ELR (cell line): ENCODE results near the gene C1orf232.

ENCODE experiments used
- DNase-seq: peaks from one replicate; pipeline ENCODE4 v3.0.0-alpha.2; 2015; ENCODE audit warnings: low read depth

The C1orf232 gene

DNA sequence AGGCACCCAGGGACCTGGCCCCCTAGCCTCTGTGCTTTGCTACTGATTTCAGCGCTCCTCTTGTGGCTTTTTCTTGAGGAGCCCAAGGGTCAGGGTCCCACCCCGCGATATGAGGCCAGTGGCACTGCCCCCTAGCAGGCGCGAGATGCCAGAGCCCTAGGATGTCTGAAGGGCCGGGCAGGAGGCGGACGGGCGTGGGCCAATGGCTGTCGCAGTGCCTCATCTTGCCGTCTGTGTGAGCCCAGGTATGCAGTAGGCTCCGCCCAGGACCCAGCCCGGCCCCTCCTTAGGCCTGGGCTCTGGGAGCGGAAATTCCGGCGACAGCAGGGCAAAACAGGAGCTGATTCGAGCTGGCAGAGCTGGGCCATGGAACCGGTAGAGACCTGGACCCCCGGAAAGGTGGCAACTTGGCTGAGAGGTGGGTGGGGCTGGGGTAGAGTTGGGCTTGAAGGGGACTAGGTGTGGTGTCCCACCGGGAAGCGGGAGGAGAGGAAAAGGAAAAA is 8.5 kb upstream of the C1orf232 start, which contains the start of gene CNKSR1:
Gene CNKSR1, plus strand, starts transcription at position 310 of the 503 bp plus-strand sequence. Its CDS starts 57 bp downstream, at position 367.
- no peak for DNase-seq

DNA sequence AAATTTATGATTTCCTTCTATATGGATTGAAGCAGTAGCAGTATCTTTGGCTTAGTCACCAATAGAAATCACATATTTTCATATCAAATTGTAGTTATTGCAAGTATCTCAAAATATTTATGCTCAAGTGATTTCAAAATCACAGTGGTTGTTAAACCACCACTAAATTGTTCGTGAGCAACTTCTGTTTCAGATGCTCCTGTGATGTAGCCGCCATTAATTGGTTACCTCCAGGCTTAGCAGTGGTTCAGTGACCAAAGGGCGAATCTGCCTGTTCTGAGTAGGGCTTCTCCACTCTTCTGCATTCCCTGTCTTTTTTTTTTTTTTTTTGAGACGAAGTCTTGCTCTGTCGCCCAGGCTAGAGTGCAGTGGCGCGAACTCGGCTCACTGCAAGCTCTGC is 6.6 kb upstream of the C1orf232 start:
- DNase-seq: no peak

DNA sequence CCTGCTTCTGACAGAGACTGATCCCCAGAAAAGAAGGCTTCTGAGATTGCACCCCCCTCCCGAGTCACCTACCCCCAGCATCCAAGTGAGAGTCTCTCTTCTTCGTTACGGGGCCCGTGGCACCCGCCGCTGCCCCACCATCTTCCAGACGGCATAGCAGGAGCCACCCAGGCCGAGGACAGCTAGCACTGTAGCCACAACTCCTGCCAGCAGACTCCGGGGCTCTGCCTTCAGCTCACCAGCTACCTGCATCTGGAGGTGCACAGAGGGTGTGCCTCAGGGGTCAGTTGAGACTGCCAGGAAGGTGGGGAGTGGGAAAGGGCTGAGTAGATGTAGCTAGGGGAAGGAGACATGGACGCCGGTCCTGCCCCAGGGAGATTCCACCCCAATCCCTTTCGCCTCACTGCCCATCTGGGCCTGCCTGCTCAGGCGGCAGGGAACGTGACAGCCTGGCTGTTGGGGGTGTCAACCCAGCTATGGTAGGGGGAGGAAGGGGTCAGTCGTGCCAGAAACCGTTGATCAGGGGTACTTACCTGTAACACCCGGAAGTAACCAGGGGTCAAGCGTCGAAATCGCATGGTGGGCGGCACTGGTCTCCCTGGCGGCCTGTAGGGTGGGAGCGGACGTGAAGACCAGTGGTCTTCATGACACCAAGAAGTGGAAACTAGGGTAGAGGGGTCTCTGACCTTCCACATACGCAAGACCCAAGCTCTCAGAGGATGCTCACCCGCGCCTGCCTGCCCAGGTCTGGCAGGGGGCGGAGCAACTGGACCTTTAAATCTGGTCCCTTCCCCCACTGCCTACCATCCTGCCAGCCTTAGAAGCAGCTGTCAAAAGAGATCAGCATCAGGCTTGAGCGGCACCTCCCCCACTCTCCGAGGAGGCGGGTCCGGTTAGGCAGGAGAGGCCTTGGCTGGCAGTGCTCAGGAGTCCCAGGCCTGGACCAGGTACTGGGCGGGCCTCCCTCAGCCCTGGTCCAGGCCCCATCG is 2.6 kb upstream of the C1orf232 start, which contains the start of gene ZNF593OS:
Gene ZNF593OS, minus strand, starts transcription at position 749 of the 989 bp plus-strand sequence. Its CDS starts 171 bp downstream, at position 578.
- DNase-seq: no peak

DNA sequence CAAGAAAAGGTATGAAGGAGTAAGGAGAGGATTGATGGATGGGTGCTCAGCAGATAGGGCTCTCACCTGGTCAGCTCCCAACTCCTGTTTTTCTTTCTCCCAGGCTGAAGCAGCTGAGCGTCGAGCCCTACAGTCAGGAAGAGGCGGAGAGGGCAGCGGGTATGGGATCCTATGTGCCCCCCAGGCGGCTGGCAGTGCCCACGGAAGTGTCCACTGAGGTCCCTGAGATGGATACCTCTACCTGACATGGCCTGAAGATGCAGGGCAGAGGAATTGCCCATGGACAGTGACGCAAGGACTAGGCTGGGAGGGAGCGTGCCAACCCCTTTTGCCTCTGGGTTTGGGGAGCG is 1.7 kb upstream of the C1orf232 start:
- DNase-seq: no peak

DNA sequence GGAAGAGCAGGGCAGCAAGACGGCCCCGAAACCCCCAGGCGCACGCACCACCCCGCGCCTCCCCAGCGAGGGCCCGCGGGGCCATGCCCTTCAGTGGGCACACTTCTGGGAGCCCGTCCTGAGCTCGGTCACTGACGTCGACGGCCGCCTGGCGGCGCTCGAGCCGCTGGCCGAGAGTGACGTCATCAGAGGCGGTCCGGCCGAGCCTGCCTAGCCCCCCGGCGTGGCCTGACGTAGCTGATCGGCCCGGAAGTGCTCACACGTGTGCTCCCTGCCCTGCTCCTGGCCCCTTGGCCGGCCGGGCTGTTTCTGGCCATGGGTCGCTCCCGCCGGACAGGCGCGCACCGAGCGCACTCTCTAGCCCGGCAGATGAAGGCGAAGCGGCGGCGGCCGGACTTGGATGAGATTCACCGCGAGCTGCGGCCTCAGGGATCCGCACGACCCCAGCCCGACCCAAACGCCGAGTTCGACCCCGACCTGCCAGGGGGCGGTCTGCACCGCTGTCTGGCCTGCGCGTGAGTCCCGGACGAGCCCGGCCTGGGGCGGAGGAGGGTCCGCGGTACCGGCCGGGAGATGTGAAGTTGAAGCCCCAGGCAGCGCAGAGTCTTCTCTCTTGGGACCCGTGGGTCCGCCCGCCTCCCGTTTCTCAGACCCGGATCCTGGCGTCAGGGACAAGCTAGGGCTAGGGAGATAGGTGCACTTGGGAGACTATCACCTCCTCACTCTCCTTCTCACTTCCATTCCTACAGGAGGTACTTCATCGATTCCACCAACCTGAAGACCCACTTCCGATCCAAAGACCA is 1.1 kb upstream of the C1orf232 start, which contains the start of gene ZNF593:
Gene ZNF593, plus strand, starts transcription at position 240 of the 803 bp plus-strand sequence. Its CDS starts 76 bp downstream, at position 316.
- peak; percentile 93 for DNase-seq

DNA sequence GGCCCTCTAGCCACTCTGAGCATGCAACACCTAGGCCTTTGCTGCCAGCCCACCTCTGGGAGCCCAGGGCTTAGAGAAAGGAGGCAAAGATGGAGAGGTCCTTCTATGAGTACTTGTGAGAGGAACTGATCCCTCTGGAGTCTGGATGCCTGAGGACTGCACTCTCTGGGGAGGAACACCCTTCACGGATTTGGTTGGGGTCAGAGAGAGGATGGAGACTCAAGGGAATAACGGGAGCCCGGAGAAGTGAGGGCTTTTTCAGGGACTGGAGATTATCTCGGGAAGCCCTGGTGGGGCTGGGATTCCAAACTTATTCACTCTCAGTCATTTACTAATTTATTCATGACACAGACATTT is 413 bp upstream of the C1orf232 start:
- no peak for DNase-seq

DNA sequence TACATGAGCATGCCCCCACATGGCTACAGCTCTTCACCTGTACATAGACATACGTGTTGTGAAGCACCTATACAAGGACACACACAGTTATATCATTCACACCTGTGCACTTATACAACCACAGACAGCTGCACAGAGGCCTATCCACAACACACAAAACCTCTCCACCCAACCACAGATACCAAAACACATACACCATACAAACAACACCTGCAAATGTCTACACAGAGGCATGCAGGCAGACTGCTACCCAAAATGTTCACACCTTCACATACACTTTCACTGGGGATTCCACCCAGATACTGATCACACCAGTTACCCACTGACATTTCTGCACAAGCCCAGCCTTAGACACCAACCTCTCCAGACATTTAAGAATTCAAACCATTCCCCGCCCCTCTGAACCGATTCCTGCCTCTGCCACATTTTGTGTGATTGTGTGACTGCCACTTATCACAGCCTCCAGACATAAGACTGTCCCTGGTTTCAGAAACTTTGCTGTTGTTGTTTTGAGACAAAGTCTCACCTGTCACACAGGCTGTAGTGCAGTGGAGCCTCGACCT is 2.0 kb downstream of the C1orf232 start:
- no peak for DNase-seq

DNA sequence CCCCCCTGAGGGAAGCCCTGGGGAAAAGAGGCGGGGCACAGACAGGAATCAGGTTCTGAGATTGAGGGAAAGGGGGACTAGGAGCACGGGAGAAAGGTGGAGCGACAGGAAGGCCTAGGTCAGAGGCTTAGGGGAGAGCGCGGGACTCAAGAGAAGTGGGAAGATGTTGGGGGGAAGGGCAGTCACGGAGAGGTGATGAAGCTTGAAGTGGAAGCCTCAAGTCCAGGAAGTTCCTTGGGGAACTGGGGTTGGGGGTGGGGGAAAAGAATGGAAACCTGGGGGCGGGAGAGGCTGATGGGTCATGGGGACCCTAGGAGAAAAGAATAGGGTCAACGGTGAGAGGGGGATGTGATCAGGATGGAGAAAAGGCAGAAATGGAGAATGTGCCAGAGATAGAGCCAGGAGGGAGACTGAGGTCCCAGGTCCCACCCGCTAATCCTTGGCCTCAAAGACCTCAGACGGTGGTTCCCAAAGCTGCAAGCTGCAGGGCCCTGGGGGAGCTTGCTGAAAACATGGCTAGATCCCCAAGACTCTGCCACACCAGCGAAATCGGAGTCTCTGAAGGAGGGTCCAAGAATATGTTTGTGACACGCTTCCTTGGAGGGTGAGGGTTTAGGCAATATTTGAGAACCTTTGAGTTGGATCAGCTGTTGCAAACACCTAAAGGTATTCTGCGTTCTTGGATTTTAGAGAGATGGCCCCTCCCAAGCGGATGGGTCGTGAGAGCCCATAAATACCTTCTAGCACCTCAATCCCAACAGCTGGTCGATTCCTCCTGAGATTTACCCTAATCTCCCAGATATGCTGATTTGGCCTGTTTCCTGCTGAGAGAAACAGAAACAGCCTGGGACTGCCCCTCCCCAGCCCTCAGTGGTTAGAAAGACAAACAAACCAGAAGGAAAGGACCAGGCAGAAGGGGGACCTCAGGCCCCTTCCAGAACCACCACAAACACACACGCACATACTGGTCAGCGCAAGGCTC is 3.6 kb downstream of the C1orf232 start:
- DNase-seq: no peak

DNA sequence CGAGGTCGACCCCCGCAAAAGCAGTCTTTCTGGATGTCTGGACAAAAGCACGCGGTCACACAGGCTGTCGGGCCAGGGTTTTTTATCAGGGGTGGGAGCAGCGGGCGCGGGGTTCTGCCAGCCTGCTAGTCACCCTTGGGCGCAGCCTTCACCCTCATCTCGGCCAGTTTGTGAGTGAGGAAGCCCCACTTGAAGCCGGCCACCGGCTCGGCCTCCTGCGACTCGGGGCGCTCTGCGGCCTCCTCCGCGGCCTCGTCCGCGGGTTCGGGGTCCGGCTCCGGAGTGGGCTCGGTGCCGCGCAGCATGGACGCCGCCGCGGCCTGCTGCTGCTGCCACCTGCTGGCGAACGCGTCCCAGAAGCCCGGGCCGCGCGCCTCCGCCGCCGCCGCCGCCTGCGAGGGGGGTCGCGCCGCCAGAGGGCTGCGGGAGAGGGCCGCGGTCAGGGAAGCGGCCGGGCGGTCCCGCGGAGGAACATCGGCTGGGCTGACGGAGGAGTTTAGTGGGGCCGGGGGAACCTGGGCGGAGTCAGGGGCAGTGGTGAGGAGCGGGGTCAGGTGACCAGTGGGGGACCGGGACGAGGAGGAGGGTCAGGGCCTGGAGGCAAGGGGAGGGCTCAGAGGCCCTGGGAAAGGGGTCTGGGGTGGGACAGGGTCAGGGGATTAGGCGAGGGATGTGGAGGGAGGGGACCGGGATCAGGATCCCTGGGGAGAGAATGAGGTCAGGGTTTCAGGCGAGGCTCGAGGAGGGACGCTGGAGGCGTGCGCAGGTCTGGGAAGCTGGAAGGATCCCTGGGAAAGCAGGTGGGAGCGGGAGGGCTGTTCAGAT is 4.5 kb downstream of the C1orf232 start:
- DNase-seq: peak; percentile 48

DNA sequence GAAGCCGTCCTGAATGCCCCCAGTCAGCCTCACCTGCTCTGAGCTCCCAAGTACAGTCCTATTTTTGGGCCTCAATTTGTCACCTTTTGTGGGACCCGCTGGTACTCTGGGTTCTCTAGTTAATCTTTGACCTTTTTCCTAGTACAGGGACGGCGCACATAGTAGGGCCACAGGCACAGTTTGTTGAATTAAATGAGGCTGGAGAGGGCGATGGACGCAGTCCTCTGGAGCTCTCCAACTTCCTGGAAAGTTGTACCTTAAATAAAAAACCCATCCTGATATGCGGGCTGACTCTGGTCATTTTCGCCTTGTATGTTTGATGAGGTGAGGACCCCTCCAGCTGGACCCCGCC is 5.1 kb downstream of the C1orf232 start:
- DNase-seq: no peak

DNA sequence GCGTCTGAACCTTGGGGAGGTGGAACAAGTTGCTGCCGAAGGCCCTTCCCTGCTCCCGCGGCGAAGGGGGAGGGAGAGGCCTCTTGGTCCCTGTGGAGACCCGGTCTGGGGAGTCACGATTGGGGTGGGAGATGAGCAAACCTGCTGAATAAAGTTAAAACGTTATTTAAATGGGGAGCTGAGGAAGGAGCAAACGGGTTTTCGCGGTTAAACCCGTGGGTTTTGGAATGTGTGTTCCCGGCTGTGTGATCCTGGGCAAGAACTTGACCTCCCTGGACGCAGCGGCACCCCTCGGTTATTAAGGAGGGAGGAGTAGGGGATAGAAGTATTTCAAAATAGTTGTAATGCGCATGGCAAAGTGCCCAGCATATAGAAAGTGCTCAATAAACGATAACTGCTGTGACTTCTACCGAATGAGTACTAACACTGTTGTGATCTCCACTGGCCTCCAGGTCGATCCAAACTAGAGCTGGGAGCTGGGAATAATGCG is 6.5 kb downstream of the C1orf232 start:
- no peak for DNase-seq

DNA sequence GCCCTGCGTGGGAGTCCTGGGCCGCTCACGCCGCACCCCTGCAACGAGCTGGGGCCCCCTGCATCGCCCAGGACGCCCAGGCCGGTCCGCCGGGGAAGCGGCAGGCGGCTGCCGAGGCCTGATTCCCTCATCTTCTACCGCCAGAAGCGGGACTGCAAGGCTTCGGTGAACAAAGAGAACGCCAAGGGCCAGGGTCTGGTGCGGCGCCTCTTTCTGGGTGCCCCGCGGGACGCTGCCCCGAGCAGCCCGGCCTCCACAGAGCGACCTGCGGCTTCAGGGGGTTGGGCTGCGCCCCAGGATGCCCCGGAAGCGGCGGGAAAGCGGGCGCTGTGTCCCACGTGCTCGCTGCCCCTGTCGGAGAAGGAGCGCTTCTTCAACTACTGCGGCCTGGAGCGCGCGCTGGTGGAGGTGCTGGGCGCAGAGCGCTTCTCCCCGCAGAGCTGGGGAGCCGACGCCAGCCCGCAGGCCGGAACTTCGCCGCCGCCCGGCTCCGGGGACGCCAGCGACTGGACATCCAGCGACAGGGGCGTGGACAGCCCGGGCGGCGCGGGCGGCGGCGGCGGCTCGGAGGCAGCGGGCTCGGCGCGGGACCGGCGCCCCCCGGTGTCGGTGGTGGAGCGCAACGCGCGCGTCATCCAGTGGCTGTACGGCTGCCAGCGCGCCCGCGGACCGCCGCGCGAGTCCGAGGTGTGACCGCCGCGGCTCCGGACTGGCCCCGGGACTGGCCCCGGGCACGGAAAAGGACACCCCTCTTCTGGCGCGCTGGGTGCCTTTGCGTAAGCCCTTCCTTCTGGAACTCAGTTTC is 7.1 kb downstream of the C1orf232 start:
- DNase-seq: peak; percentile 62

DNA sequence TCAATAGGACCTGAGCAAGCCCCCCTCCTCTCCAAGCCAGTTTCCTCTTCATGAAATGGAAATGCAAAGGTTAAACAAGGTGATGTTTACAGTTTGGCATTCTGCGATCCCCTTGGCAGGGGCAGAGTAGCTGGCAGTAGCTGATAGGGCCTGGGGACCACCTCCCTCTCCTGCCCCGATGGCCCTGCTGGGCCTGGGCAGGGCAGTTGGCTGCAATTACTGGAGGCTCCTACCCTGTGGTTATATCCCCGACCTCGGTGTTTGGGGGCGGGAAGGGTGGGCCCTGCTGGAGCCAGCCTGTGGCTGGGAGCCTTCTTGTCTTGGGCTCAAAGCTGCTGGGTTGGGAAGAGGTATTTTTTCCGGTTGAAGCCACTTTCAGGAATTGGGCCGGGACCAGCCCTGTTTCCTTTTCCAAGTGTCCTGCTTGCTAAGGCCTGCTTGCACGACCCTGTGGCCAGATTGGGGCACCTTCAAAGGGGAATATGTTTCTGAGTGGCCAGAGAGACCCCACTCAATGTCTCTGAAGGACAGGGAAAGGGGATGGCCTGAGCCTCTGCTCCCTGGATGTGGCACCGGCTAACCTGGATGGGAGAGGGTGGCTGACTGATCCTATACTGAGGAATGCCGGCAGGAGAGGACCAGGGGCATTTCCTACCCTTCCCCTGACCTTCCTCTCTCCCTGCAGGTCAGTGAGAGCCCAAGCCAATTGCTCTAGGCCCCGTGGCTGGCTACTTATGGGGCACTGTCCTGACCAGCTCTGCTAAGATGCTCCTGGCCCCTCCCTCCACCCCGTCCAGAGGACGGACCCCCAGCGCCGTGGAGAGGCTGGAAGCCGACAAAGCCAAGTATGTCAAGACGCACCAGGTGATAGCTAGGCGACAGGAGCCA is 8.0 kb downstream of the C1orf232 start:
- DNase-seq: no peak

DNA sequence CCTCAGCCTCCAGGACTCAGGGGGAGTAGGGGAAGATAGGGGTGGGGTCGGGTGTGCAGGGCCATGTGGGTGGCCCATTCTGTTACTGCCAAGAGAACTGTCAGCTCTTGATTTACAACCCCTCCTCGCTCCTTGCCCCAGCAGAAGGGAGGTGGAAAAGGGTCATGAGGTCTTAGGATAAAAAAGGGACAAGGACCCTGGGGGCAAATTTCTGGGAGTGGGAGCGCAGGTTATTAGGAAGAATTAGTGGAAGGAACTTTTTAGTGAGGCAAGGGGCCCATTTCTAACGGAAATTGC is 9.1 kb downstream of the C1orf232 start:
- DNase-seq: no peak

DNA sequence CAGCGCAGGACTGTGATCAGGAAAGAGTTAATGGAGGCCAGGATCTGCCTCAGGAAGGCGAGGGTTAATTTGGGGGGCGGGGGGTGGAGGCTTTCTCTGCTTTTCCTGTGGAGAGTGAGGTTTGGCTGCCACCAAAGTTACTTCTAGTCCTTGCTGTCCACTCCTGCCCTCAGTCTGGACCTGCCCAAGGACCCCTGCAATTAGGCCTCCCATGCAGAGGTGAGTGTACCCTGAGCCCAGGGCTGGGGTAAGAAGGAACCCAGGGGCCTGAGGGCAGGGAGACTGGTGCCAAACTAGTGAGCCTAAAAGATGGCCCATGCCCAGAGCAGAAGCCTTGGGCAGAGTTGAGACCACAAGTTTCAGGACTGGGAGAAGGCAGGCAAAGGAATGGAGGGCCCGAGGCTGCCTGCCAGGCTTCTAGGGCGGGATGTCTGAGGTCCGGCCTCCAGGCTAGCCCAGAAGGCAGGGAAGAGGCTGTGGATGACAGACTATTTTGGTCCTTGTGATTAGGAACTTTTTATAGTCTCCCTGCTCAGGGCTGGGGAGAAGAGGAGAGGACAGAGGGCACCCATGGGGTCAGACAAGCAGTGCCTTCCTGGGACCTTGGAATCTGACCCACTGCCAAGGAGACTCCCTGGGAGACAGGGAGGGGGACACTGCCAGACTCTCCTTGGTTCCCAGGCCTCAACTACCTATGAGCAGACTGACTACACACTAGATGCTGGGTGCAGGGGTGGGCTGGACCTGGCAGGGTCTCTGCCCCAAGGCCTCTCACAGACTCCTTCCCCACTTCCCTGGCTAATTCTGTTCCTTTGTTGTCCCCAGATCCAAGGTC is 9.6 kb downstream of the C1orf232 start, which contains the start of gene FAM110D:
Gene FAM110D, plus strand, starts transcription at position 172 of the 835 bp plus-strand sequence. CDS start 2,213 bp downstream, outside the sequence.
- no peak for DNase-seq

DNA sequence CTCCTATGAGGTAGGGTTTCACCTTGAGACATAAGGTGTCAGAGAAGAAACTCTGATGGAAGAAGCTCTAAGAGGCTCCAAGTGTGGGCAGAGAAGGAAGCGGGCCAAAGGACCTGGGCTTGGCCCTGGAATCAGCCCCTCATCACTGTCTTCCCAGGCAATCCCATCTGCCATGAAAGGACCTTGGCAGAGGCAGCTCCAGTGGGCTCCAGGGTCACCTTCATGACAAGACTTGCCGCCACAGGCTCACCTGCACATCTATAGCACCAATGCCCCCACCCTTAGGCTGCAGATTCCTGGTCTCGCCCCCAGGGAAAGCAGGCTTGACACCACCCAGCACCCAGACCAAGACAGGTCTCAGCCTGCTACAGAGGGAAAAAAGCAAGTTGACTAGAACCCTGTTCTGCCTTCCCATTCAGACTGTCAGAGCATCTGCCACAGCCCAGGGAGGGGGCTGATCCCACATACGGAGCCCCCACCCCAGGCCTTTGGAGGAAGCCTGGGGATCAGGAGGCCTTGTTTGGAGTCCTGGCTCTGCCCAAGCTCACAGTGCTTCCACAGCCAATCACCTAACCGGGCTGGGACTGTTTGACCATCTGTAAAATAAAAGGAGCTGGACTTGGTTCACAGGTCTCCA is 10.4 kb downstream of the C1orf232 start:
- no peak for DNase-seq
